IMR-90 (cell line): ENCODE data around the gene CASP14. TPM values are rescaled to one million over a fixed set of nuclear protein-coding genes. Genes with fewer than 3 reads are reported as not detected.

ENCODE experiments used
- ATAC-seq: fragments of 200-7000 bp; cut with Tn5 transposase; 2 replicates; pipeline ENCODE4 v1.9.1; 2020; ENCODE audit warnings: low read depth, mild to moderate bottlenecking, moderate library complexity
- BruUV-seq: library from RNA; stranded (reverse); fragments of 400-500 nt; replicated peaks from 2 replicates; lab custom pipeline; 2021; lab: Mats Ljungman, UMichigan
- CTCF ChIA-PET: fragments of 300-600 bp; formaldehyde crosslinking; extraction: SDS; loops from one replicate; lab custom pipeline; 2021; ENCODE audit warnings: antibody characterized with exemption; lab: Yijun Ruan, JAX
- POLR2A ChIA-PET: fragments of 300-600 bp; sonication (Branson Sonifier 250); formaldehyde crosslinking; loops from one replicate; lab custom pipeline; 2022; ENCODE audit warnings: antibody characterized with exemption; ENCODE audit not compliant: unreplicated experiment; lab: Charles Lee
- DNase-seq: peaks from one replicate; pipeline ENCODE4 v3.0.0; 2013
- H2AFZ ChIP-seq: replicated peaks from 2 replicates; pipeline ENCODE3; 2013; ENCODE audit warnings: low read length, mild to moderate bottlenecking; ENCODE audit not compliant: poor library complexity
- H2AK5ac ChIP-seq: 2 replicates; pipeline ENCODE4 v1.6.1; 2013; ENCODE audit warnings: low read depth, low read length, inconsistent platforms
- H2AK9ac ChIP-seq: replicated peaks from 2 replicates; pipeline ENCODE3; 2013; ENCODE audit warnings: mild to moderate bottlenecking, low read depth, low read length, moderate library complexity; ENCODE audit not compliant: poor library complexity
- H2BK120ac ChIP-seq: 2 replicates; pipeline ENCODE4 v1.6.1; 2013; ENCODE audit warnings: low read depth, low read length, inconsistent platforms
- H2BK15ac ChIP-seq: 3 replicates; pipeline ENCODE4 v1.6.1; 2013; ENCODE audit warnings: low read depth, low read length, inconsistent platforms
- H2BK20ac ChIP-seq: 2 replicates; pipeline ENCODE4 v1.6.1; 2013; ENCODE audit warnings: low read depth, mild to moderate bottlenecking, inconsistent platforms, low read length, moderate library complexity
- H2BK5ac ChIP-seq: 2 replicates; pipeline ENCODE4 v1.6.1; 2013; ENCODE audit warnings: mild to moderate bottlenecking, low read depth, low read length, inconsistent platforms; ENCODE audit not compliant: poor library complexity, severe bottlenecking
- H3K14ac ChIP-seq: replicated peaks from 2 replicates; pipeline ENCODE4 v1.6.1; 2013; ENCODE audit warnings: low read depth, low read length, inconsistent platforms
- H3K18ac ChIP-seq: 2 replicates; pipeline ENCODE4 v1.6.1; 2013; ENCODE audit warnings: low read depth, low read length, control low read depth
- H3K23ac ChIP-seq: 2 replicates; pipeline ENCODE4 v1.6.1; 2013; ENCODE audit warnings: low read depth, low read length, inconsistent platforms
- H3K27ac ChIP-seq: 2 replicates; pipeline ENCODE4 v1.5.1; 2013; ENCODE audit warnings: mild to moderate bottlenecking, control low read depth, low read length; ENCODE audit not compliant: insufficient read depth
- H3K27me3 ChIP-seq: 2 replicates; pipeline ENCODE4 v1.6.1; 2013; ENCODE audit warnings: low read length; ENCODE audit not compliant: control insufficient read depth, insufficient read depth
- H3K36me3 ChIP-seq: 2 replicates; pipeline ENCODE4 v1.6.1; 2013; ENCODE audit warnings: low read length, mixed read lengths; ENCODE audit not compliant: control insufficient read depth, insufficient read depth
- H3K4ac ChIP-seq: 2 replicates; pipeline ENCODE4 v1.6.1; 2013; ENCODE audit warnings: low read depth, low read length, inconsistent platforms
- H3K4me1 ChIP-seq: 2 replicates; pipeline ENCODE4 v1.6.1; 2013; ENCODE audit warnings: low read length, mixed read lengths; ENCODE audit not compliant: control insufficient read depth, insufficient read depth
- H3K4me2 ChIP-seq: 2 replicates; pipeline ENCODE4 v1.6.1; 2013; ENCODE audit warnings: low read depth, mild to moderate bottlenecking, control low read depth, low read length, moderate library complexity
- H3K4me3 ChIP-seq: 2 replicates; pipeline ENCODE4 v1.5.1; 2013; ENCODE audit warnings: low read depth, mild to moderate bottlenecking, control low read depth, low read length, moderate library complexity; ENCODE audit not compliant: insufficient read depth
- H3K56ac ChIP-seq: 2 replicates; pipeline ENCODE4 v1.6.1; 2013; ENCODE audit warnings: low read length, inconsistent platforms; ENCODE audit not compliant: insufficient read depth; ENCODE audit errors: extremely low read depth
- H3K79me1 ChIP-seq, 2 experiments: 2 replicates each; pipeline ENCODE4 v1.6.1; 2013; ENCODE audit warnings: low read length in 2 of 2, inconsistent platforms in 1 of 2, low read depth in 1 of 2
- H3K9ac ChIP-seq: 2 replicates; pipeline ENCODE4 v1.6.1; 2013; ENCODE audit warnings: low read depth, low read length, control low read depth
- H3K9me1 ChIP-seq: 2 replicates; pipeline ENCODE4 v1.6.1; 2013; ENCODE audit warnings: low read length, inconsistent platforms; ENCODE audit not compliant: insufficient read depth
- H3K9me3 ChIP-seq: 2 replicates; pipeline ENCODE4 v1.6.1; 2013; ENCODE audit warnings: low read length; ENCODE audit not compliant: control insufficient read depth, insufficient read depth
- H4K20me1 ChIP-seq: 2 replicates; pipeline ENCODE4 v1.6.1; 2013; ENCODE audit warnings: low read length, inconsistent platforms; ENCODE audit not compliant: insufficient read depth
- H4K5ac ChIP-seq: 2 replicates; pipeline ENCODE4 v1.6.1; 2013; ENCODE audit warnings: mild to moderate bottlenecking, low read depth, low read length, control low read depth
- H4K8ac ChIP-seq, 2 experiments: 2 replicates each; pipeline ENCODE4 v1.6.1; 2013; ENCODE audit warnings: low read depth in 2 of 2, low read length in 2 of 2, control low read depth in 1 of 2, inconsistent platforms in 1 of 2
- H4K91ac ChIP-seq: 2 replicates; pipeline ENCODE4 v1.6.1; 2013; ENCODE audit warnings: low read depth, low read length, inconsistent platforms; ENCODE audit not compliant: insufficient read depth
- FOS ChIP-seq: fragments of 150-350 bp; IDR thresholded peaks from 2 replicates; pipeline ENCODE4 v1.6.1; 2016; ENCODE audit warnings: low read depth, low read length
- MAZ ChIP-seq: IDR thresholded peaks from 2 replicates; pipeline ENCODE4 v1.6.1; 2012; ENCODE audit warnings: low read depth, mild to moderate bottlenecking, low read length, improper control_type of control experiment, moderate library complexity, borderline replicate concordance
- MXI1 ChIP-seq: IDR thresholded peaks from 2 replicates; pipeline ENCODE4 v1.6.1; 2012; ENCODE audit warnings: low read depth, mild to moderate bottlenecking, low read length, moderate library complexity, borderline replicate concordance
- RAD21 ChIP-seq: IDR thresholded peaks from 2 replicates; pipeline ENCODE4 v1.6.1; 2012; ENCODE audit warnings: low read length, improper control_type of control experiment
- RFX5 ChIP-seq: IDR thresholded peaks from 2 replicates; pipeline ENCODE4 v1.8.0; 2012; ENCODE audit warnings: low read depth, mild to moderate bottlenecking, low read length, moderate library complexity
- USF2 ChIP-seq: fragments of 150-350 bp; IDR thresholded peaks from 2 replicates; pipeline ENCODE4 v1.6.1; 2017; ENCODE audit warnings: mild to moderate bottlenecking, antibody characterized with exemption, low read length, low read depth
- WGBS, 2 experiments: methylation state at CpG; one replicate each; pipeline versions ENCODE4 v1.1.5 to v1.1.7; 2013; ENCODE audit warnings: missing lambda C conversion rate in 2 of 2; ENCODE audit not compliant: insufficient read length in 1 of 2; ENCODE audit errors: extremely low coverage in 2 of 2; 5-methylcytosine and 5-hydroxymethylcytosine counted together
- dilution Hi-C: fragments of 300-500 bp; cut with HindIII; formaldehyde crosslinking; loops from one replicate; pipeline ENCODE4 v1.14.3; 2018; ENCODE audit warnings: low sequenced_read_pairs; ENCODE audit not compliant: unreplicated experiment
- in situ Hi-C: fragments of 300-500 bp; cut with MboI; formaldehyde crosslinking; loops from 3 replicates; pipeline ENCODE4 v1.14.3; 2019; ENCODE audit warnings: low sequenced_read_pairs, inconsistent platforms, mixed read lengths
- intact Hi-C: fragments of 100-400 bp; cut with micrococcal nuclease; formaldehyde crosslinking; loops from 2 replicates; pipeline ENCODE4 v1.10.0; 2022
- polyA plus RNA-seq, 3 experiments: library from polyadenylated mRNA; depleted of rRNA; stranded (reverse); fragments of >200 nt; gene quantifications; 2 replicates each; pipeline ENCODE4 v1.2.3, GENCODE V29; 2012; ENCODE audit warnings: low replicate concordance in 1 of 3
- total RNA-seq: library from RNA; depleted of rRNA; stranded (reverse); fragments of >200 nt; gene quantifications from 2 replicates; pipeline ENCODE4 v1.2.3, GENCODE V29; 2012

CASP14 gene
- total and polyA plus RNA-seq, 2 of the 4 experiments (the other 2 are of a cell fraction) = not detected

GRCh38 chr19:15042826-15043225, 6.5 kb upstream of the CASP14 start:
- ATAC-seq (no peak), DNase-seq (no peak)
- Histone ChIP-seq H3K36me3 (no peaks in the 10 kb centered on the region), H2AFZ (no peak overlapping the region), H2BK5ac (no peak overlapping the region), H3K79me1 (no peaks in the 10 kb centered on the region), H4K91ac (no peak overlapping the region), H3K4ac (no peak overlapping the region), H3K4me2 (no peak overlapping the region), H2AK5ac (no peak overlapping the region), H3K23ac (no peak overlapping the region), H2AK9ac (no peak overlapping the region), H2BK120ac (no peak overlapping the region), H3K27me3 (no peaks in the 10 kb centered on the region), H3K14ac (no peak overlapping the region), H3K18ac (no peak overlapping the region), H3K9me1 (no peaks in the 10 kb centered on the region), H2BK20ac (no peak overlapping the region), H4K8ac (no peak overlapping the region), H3K4me3 (no peak overlapping the region), H3K27ac (no peak overlapping the region), H3K56ac (no peak overlapping the region), H2BK15ac (no peak overlapping the region), H3K9me3 (no peaks in the 10 kb centered on the region), H3K9ac (no peak overlapping the region), H4K20me1 (no peaks in the 10 kb centered on the region), H3K4me1 (no peaks in the 10 kb centered on the region), H4K5ac (no peak overlapping the region)
- ChIA-PET POLR2A (no interaction called here), CTCF (interaction anchor here (0.6 kb wide), 1 partner anchor 1764 kb away, joined by 3 read pairs; no protein-coding TSS in a partner anchor)
- in situ Hi-C loops (no loop called here), intact Hi-C loops (no loop called here), dilution Hi-C loops (no loop called here)
- no CpG with 5 or more reads among the region's 2 CpGs for WGBS, 2 experiments
- TF ChIP-seq MXI1 = no peak
- no peak for TF ChIP-seq USF2
- TF ChIP-seq FOS = no peak
- TF ChIP-seq MAZ = no peak
- no peak for TF ChIP-seq RAD21
- TF ChIP-seq RFX5 = no peak
- BruUV-seq = no TSS peak
